Measurements from ENCODE around the gene VEZF1.
A peak's percentile ranks its signal among the peaks of the same experiment; 100 is the strongest.
"Not testable (repeated sequence)": the region's sequence is repeated elsewhere in the genome, so short reads cannot be mapped to it uniquely, and the experiment has no call there.

VEZF1 gene

GRCh38 chr17:57958391-57958790 lies 29.7 kb downstream of the VEZF1 start:
- not testable (repeated sequence) for H3K9me3 ChIP-seq (ENCODE audit: control insufficient read depth, low read length); H3K36me3 ChIP-seq (ENCODE audit: control insufficient read depth, insufficient read depth, low read length); H3K27ac ChIP-seq (ENCODE audit: insufficient read depth, low read depth, low read length, poor library complexity, severe bottlenecking); H3K4me3 ChIP-seq (ENCODE audit: insufficient read depth, low read depth, low read length)
- H3K4me1 ChIP-seq (ENCODE audit: control insufficient read depth, insufficient read depth, low read length) = peaks cover 15% of the 10 kb centered on the region
- H3K27me3 ChIP-seq (ENCODE audit: control insufficient read depth, insufficient read depth, low read length, poor library complexity, severe bottlenecking) = peaks cover 31% of the 10 kb centered on the region
- WGBS, 2 experiments = 94 to 96% methylated on average over 15 of the region's 15 CpGs

GRCh38 chr17:57957886-57958285 lies 30.2 kb downstream of the VEZF1 start:
- peaks cover 32% of the 10 kb centered on the region for H3K27me3 ChIP-seq (ENCODE audit: control insufficient read depth, insufficient read depth, low read length, poor library complexity, severe bottlenecking)
- H3K36me3 ChIP-seq (ENCODE audit: control insufficient read depth, insufficient read depth, low read length) = no peaks in the 10 kb centered on the region
- H3K4me3 ChIP-seq (ENCODE audit: insufficient read depth, low read depth, low read length) = no peak overlapping the region
- H3K4me1 ChIP-seq (ENCODE audit: control insufficient read depth, insufficient read depth, low read length) = peaks cover 15% of the 10 kb centered on the region
- H3K27ac ChIP-seq (ENCODE audit: insufficient read depth, low read depth, low read length, poor library complexity, severe bottlenecking) = no peak overlapping the region
- no peaks in the 10 kb centered on the region for H3K9me3 ChIP-seq (ENCODE audit: control insufficient read depth, low read length)
- 84 to 92% methylated on average over 3 of the region's 3 CpGs for WGBS, 2 experiments

GRCh38 chr17:57957120-57957850 lies 30.8 kb downstream of the VEZF1 start:
- WGBS, 2 experiments = 83 to 86% methylated on average over 6 of the region's 8 CpGs
- Histone ChIP-seq H3K4me1 (ENCODE audit: control insufficient read depth, insufficient read depth, low read length) (peaks cover 15% of the 10 kb centered on the region), H3K9me3 (ENCODE audit: control insufficient read depth, low read length) (no peaks in the 10 kb centered on the region), H3K36me3 (ENCODE audit: control insufficient read depth, insufficient read depth, low read length) (no peaks in the 10 kb centered on the region), H3K4me3 (ENCODE audit: insufficient read depth, low read depth, low read length) (no peak overlapping the region), H3K27me3 (ENCODE audit: control insufficient read depth, insufficient read depth, low read length, poor library complexity, severe bottlenecking) (peaks cover 32% of the 10 kb centered on the region), H3K27ac (ENCODE audit: insufficient read depth, low read depth, low read length, poor library complexity, severe bottlenecking) (no peak overlapping the region)

- WGBS, 2 experiments = 47 to 50% methylated on average over 13 of the region's 13 CpGs
- Histone ChIP-seq H3K9me3 (ENCODE audit: control insufficient read depth, low read length) (no peaks in the 10 kb centered on the region), H3K4me1 (ENCODE audit: control insufficient read depth, insufficient read depth, low read length) (peaks cover 15% of the 10 kb centered on the region), H3K27me3 (ENCODE audit: control insufficient read depth, insufficient read depth, low read length, poor library complexity, severe bottlenecking) (peaks cover 32% of the 10 kb centered on the region), H3K36me3 (ENCODE audit: control insufficient read depth, insufficient read depth, low read length) (no peaks in the 10 kb centered on the region), H3K4me3 (ENCODE audit: insufficient read depth, low read depth, low read length) (no peak overlapping the region), H3K27ac (ENCODE audit: insufficient read depth, low read depth, low read length, poor library complexity, severe bottlenecking) (no peak overlapping the region)
Observed at GRCh38 chr17:57956291-57957119, 31.5 kb downstream of the VEZF1 start.

GRCh38 chr17:57955183-57955931 lies 32.7 kb downstream of the VEZF1 start, which contains the start of gene CUEDC1:
Gene CUEDC1, minus strand, starts transcription at chr17:57955412. Its CDS starts 69,848 bp downstream, at chr17:57885564.
- peaks cover 32% of the 10 kb centered on the region for H3K27me3 ChIP-seq (ENCODE audit: control insufficient read depth, insufficient read depth, low read length, poor library complexity, severe bottlenecking)
- no peaks in the 10 kb centered on the region for H3K9me3 ChIP-seq (ENCODE audit: control insufficient read depth, low read length)
- peaks cover 21% of the 10 kb centered on the region for H3K4me1 ChIP-seq (ENCODE audit: control insufficient read depth, insufficient read depth, low read length)
- H3K27ac ChIP-seq (ENCODE audit: insufficient read depth, low read depth, low read length, poor library complexity, severe bottlenecking) = no peak within 1 kb of the TSS
- no peaks in the 10 kb centered on the region for H3K36me3 ChIP-seq (ENCODE audit: control insufficient read depth, insufficient read depth, low read length)
- WGBS, 2 experiments = 1% methylated on average over 79 of the region's 79 CpGs
- H3K4me3 ChIP-seq (ENCODE audit: insufficient read depth, low read depth, low read length) = peak within 1 kb of the TSS; percentile 64

- 0% methylated on average over 85 of the region's 85 CpGs for WGBS, 2 experiments
- Histone ChIP-seq H3K4me3 (ENCODE audit: insufficient read depth, low read depth, low read length) (peak overlapping the region; percentile 64), H3K4me1 (ENCODE audit: control insufficient read depth, insufficient read depth, low read length) (peaks cover 21% of the 10 kb centered on the region), H3K36me3 (ENCODE audit: control insufficient read depth, insufficient read depth, low read length) (no peaks in the 10 kb centered on the region), H3K9me3 (ENCODE audit: control insufficient read depth, low read length) (no peaks in the 10 kb centered on the region), H3K27me3 (ENCODE audit: control insufficient read depth, insufficient read depth, low read length, poor library complexity, severe bottlenecking) (peaks cover 32% of the 10 kb centered on the region), H3K27ac (ENCODE audit: insufficient read depth, low read depth, low read length, poor library complexity, severe bottlenecking) (no peak overlapping the region)
Observed at GRCh38 chr17:57954397-57955182, 33.5 kb downstream of the VEZF1 start.

- Histone ChIP-seq H3K9me3 (ENCODE audit: control insufficient read depth, low read length) (no peaks in the 10 kb centered on the region), H3K27ac (ENCODE audit: insufficient read depth, low read depth, low read length, poor library complexity, severe bottlenecking) (no peak overlapping the region), H3K36me3 (ENCODE audit: control insufficient read depth, insufficient read depth, low read length) (no peaks in the 10 kb centered on the region), H3K4me3 (ENCODE audit: insufficient read depth, low read depth, low read length) (peak overlapping the region; percentile 64), H3K27me3 (ENCODE audit: control insufficient read depth, insufficient read depth, low read length, poor library complexity, severe bottlenecking) (peaks cover 32% of the 10 kb centered on the region), H3K4me1 (ENCODE audit: control insufficient read depth, insufficient read depth, low read length) (peaks cover 22% of the 10 kb centered on the region)
- WGBS, 2 experiments = 55 to 57% methylated on average over 12 to 13 of the region's 13 CpGs
Observed at GRCh38 chr17:57953705-57954396, 34.2 kb downstream of the VEZF1 start.

GRCh38 chr17:57953219-57953618 lies 34.8 kb downstream of the VEZF1 start:
- 96 to 100% methylated on average over 1 of the region's 1 CpG for WGBS, 2 experiments

GRCh38 chr17:57949649-57950048 lies 38.4 kb downstream of the VEZF1 start:
- H3K4me3 ChIP-seq (ENCODE audit: insufficient read depth, low read depth, low read length) = no peak overlapping the region
- no peaks in the 10 kb centered on the region for H3K9me3 ChIP-seq (ENCODE audit: control insufficient read depth, low read length)
- peaks cover 38% of the 10 kb centered on the region for H3K4me1 ChIP-seq (ENCODE audit: control insufficient read depth, insufficient read depth, low read length)
- WGBS, 2 experiments = 91 to 97% methylated on average over 5 of the region's 5 CpGs
- no peak overlapping the region for H3K27ac ChIP-seq (ENCODE audit: insufficient read depth, low read depth, low read length, poor library complexity, severe bottlenecking)
- peaks cover 4% of the 10 kb centered on the region for H3K27me3 ChIP-seq (ENCODE audit: control insufficient read depth, insufficient read depth, low read length, poor library complexity, severe bottlenecking)
- H3K36me3 ChIP-seq (ENCODE audit: control insufficient read depth, insufficient read depth, low read length) = no peaks in the 10 kb centered on the region

More at GRCh38 chr17:57953219-57953618, 34.8 kb downstream of the VEZF1 start:
- peaks cover 28% of the 10 kb centered on the region for H3K4me1 ChIP-seq (ENCODE audit: control insufficient read depth, insufficient read depth, low read length)
- no peak overlapping the region for H3K27ac ChIP-seq (ENCODE audit: insufficient read depth, low read depth, low read length, poor library complexity, severe bottlenecking)
- H3K27me3 ChIP-seq (ENCODE audit: control insufficient read depth, insufficient read depth, low read length, poor library complexity, severe bottlenecking) = peaks cover 32% of the 10 kb centered on the region
- no peaks in the 10 kb centered on the region for H3K36me3 ChIP-seq (ENCODE audit: control insufficient read depth, insufficient read depth, low read length)
- no peak overlapping the region for H3K4me3 ChIP-seq (ENCODE audit: insufficient read depth, low read depth, low read length)
- H3K9me3 ChIP-seq (ENCODE audit: control insufficient read depth, low read length) = no peaks in the 10 kb centered on the region
